PFSK-1 (cell line): ENCODE data around the gene SLC5A1.
A peak's percentile ranks its signal among the peaks of the same experiment; 100 is the strongest.

ENCODE experiments used
- FOXP2 ChIP-seq: optimal IDR thresholded peaks from 2 replicates; pipeline ENCODE3; 2011; ENCODE audit warnings: borderline replicate concordance, control low read depth, inconsistent platforms; ENCODE audit not compliant: insufficient read depth; ENCODE audit errors: extremely low read length, extremely low read depth
- POLR2AphosphoS5 ChIP-seq: IDR thresholded peaks from 2 replicates; pipeline ENCODE4 v1.6.1; 2012; ENCODE audit warnings: low read depth, mild to moderate bottlenecking, control low read depth, low read length, moderate library complexity
- REST ChIP-seq, 2 experiments: IDR thresholded peaks; 2 replicates each; pipeline versions ENCODE4 v1.6.1 to v1.8.0; 2011 to 2012; ENCODE audit warnings: low read depth in 2 of 2, low read length in 2 of 2, control low read depth in 1 of 2, inconsistent platforms in 1 of 2, mild to moderate bottlenecking in 1 of 2, moderate library complexity in 1 of 2; ENCODE audit not compliant: insufficient read depth in 1 of 2
- SIN3A ChIP-seq: IDR thresholded peaks from 2 replicates; pipeline ENCODE4 v1.6.1; 2012; ENCODE audit warnings: mild to moderate bottlenecking, low read length, moderate library complexity, borderline replicate concordance; ENCODE audit not compliant: insufficient read depth
- TAF1 ChIP-seq: IDR thresholded peaks from 2 replicates; pipeline ENCODE4 v1.6.1; 2012; ENCODE audit warnings: low read length, control low read depth, borderline replicate concordance; ENCODE audit not compliant: insufficient read depth

- TF ChIP-seq REST (IDR thresholded peaks at IDR 0.05; ENCODE audit: insufficient read depth in 1 of 2, low read depth in 2 of 2, low read length in 2 of 2), result peak; percentile 87 to 96
- no peak for TF ChIP-seq POLR2AphosphoS5
- TF ChIP-seq TAF1, result no peak
- TF ChIP-seq SIN3A, result no peak
- TF ChIP-seq FOXP2, result no peak
These were observed 63.9 kb downstream of the SLC5A1 start for GRCh38 chr22:32106930-32107329.
